Trophoblast cell (in vitro differentiated cells and primary cell): ENCODE measurements around the gene ANKRD18B.
"Not testable (repeated sequence)": the region's sequence is repeated elsewhere in the genome, so short reads cannot be mapped to it uniquely, and the experiment has no call there.

Experiments used
- DNase-seq, 2 donors: peaks; one replicate each; pipeline ENCODE4 v3.0.0-alpha.2; 2016
- H2AFZ ChIP-seq: 2 replicates; pipeline ENCODE4 v1.6.1; 2013; ENCODE audit warnings: low read length, moderate library complexity, mild to moderate bottlenecking; ENCODE audit not compliant: insufficient read depth, poor library complexity
- H2AK5ac ChIP-seq: 2 replicates; pipeline ENCODE4 v1.6.1; 2013; ENCODE audit warnings: mild to moderate bottlenecking, low read length
- H2BK120ac ChIP-seq: 2 replicates; pipeline ENCODE4 v1.6.1; 2013; ENCODE audit warnings: low read length, mild to moderate bottlenecking, moderate library complexity; ENCODE audit not compliant: insufficient read depth, poor library complexity
- H2BK12ac ChIP-seq: 2 replicates; pipeline ENCODE4 v1.6.1; 2013; ENCODE audit warnings: mild to moderate bottlenecking, low read length, moderate library complexity
- H2BK5ac ChIP-seq: 2 replicates; pipeline ENCODE4 v1.6.1; 2013; ENCODE audit warnings: low read length, low read depth, moderate library complexity, mild to moderate bottlenecking; ENCODE audit not compliant: poor library complexity
- H3K14ac ChIP-seq: 2 replicates; pipeline ENCODE4 v1.6.1; 2013; ENCODE audit warnings: mild to moderate bottlenecking, low read length
- H3K18ac ChIP-seq: 2 replicates; pipeline ENCODE4 v1.6.1; 2013; ENCODE audit warnings: mild to moderate bottlenecking, low read length
- H3K23ac ChIP-seq: 2 replicates; pipeline ENCODE4 v1.6.1; 2013; ENCODE audit warnings: low read length
- H3K27ac ChIP-seq: 2 replicates; pipeline ENCODE4 v1.5.1; 2013; ENCODE audit warnings: low read depth, mild to moderate bottlenecking, inconsistent platforms, low read length, moderate library complexity
- H3K27me3 ChIP-seq: 2 replicates; pipeline ENCODE4 v1.6.1; 2013; ENCODE audit warnings: inconsistent platforms, mild to moderate bottlenecking, low read length, moderate library complexity; ENCODE audit not compliant: insufficient read depth
- H3K36me3 ChIP-seq, 2 experiments: 1 replicate in 1 of 2; 2 replicates in 1 of 2; pipeline ENCODE4 v1.6.1; 2013; ENCODE audit warnings: low read length in 2 of 2, mild to moderate bottlenecking in 2 of 2, moderate library complexity in 1 of 2; ENCODE audit not compliant: insufficient read depth in 2 of 2, control insufficient read depth in 1 of 2
- H3K4ac ChIP-seq: 2 replicates; pipeline ENCODE4 v1.6.1; 2013; ENCODE audit warnings: low read depth, mild to moderate bottlenecking, low read length, moderate library complexity
- H3K4me1 ChIP-seq, 2 experiments: 1 replicate in 1 of 2; 2 replicates in 1 of 2; pipeline ENCODE4 v1.6.1; 2013; ENCODE audit warnings: low read length in 2 of 2, mild to moderate bottlenecking in 2 of 2, moderate library complexity in 1 of 2; ENCODE audit not compliant: insufficient read depth in 2 of 2, control insufficient read depth in 1 of 2
- H3K4me2 ChIP-seq: 2 replicates; pipeline ENCODE4 v1.6.1; 2013; ENCODE audit warnings: inconsistent platforms, mild to moderate bottlenecking, low read length, moderate library complexity
- H3K4me3 ChIP-seq: 2 replicates; pipeline ENCODE4 v1.5.1; 2013; ENCODE audit warnings: mild to moderate bottlenecking, low read depth, low read length, inconsistent platforms
- H3K79me1 ChIP-seq: one replicate; pipeline ENCODE4 v1.6.1; 2013; ENCODE audit warnings: low read length
- H3K79me2 ChIP-seq: 2 replicates; pipeline ENCODE4 v1.6.1; 2013; ENCODE audit warnings: low read length, mild to moderate bottlenecking; ENCODE audit not compliant: control insufficient read depth, insufficient read depth, poor library complexity
- H3K9ac ChIP-seq: 2 replicates; pipeline ENCODE4 v1.6.1; 2013; ENCODE audit warnings: mild to moderate bottlenecking, low read length
- H3K9me3 ChIP-seq: 2 replicates; pipeline ENCODE4 v1.6.1; 2013; ENCODE audit warnings: low read depth, mild to moderate bottlenecking, control low read depth, inconsistent platforms, low read length; ENCODE audit not compliant: insufficient read depth
- H4K12ac ChIP-seq: 2 replicates; pipeline ENCODE4 v1.6.1; 2013; ENCODE audit warnings: low read depth, mild to moderate bottlenecking, low read length, moderate library complexity
- H4K8ac ChIP-seq: 2 replicates; pipeline ENCODE4 v1.6.1; 2013; ENCODE audit warnings: low read depth, mild to moderate bottlenecking, low read length, moderate library complexity
- H4K91ac ChIP-seq: one replicate; pipeline ENCODE4 v1.6.1; 2013; ENCODE audit warnings: low read depth, mild to moderate bottlenecking, low read length, moderate library complexity
- WGBS: extraction: QIAGEN DNeasy Blood & Tissue Kit; methylation state at CpG from one replicate; pipeline ENCODE4 v1.1.7; 2013; ENCODE audit warnings: missing lambda C conversion rate; ENCODE audit not compliant: insufficient read length, insufficient coverage; ENCODE audit errors: extremely low coverage; 5-methylcytosine and 5-hydroxymethylcytosine counted together

The ANKRD18B gene

GRCh38 chr9:33590857-33591256 lies 66.8 kb downstream of the ANKRD18B start:
- H2AK5ac ChIP-seq, H3K18ac ChIP-seq, H3K4me2 ChIP-seq, H4K12ac ChIP-seq, H3K36me3 ChIP-seq, H3K4ac ChIP-seq, H2AFZ ChIP-seq, H3K79me2 ChIP-seq, H4K91ac ChIP-seq, H4K8ac ChIP-seq, H2BK5ac ChIP-seq, H3K4me3 ChIP-seq, H3K14ac ChIP-seq, H2BK120ac ChIP-seq, H3K27me3 ChIP-seq, H3K9me3 ChIP-seq, H3K23ac ChIP-seq, H3K4me1 ChIP-seq, H3K9ac ChIP-seq, H3K27ac ChIP-seq, H2BK12ac ChIP-seq, H3K79me1 ChIP-seq, DNase-seq: not testable (repeated sequence)
- WGBS, result no CpG with 5 or more reads among the region's 2 CpGs

DNA sequence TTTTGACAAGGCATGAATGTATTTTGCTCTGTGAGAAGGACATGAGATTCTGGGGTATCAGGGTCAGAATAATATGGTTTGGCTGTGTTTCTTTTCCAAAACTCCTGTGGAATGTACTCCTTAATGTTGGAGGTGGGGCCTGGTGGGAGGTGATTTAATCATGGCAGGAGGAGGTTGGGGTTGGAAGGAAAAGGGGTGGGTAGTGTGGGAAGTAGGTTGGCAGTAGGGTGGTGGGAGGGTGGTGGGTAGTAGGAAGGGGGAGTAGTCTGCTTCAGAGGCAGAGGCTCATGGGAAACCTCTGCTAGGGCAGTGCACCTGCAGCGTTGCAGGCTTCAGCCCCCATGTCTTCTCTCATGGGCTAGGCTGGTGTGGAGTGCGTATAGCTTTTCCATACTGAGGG lies 72.9 kb downstream of the ANKRD18B start:
- not testable (repeated sequence) for H3K4ac ChIP-seq, H2AFZ ChIP-seq, H3K18ac ChIP-seq, H3K14ac ChIP-seq, H3K23ac ChIP-seq, H4K12ac ChIP-seq, DNase-seq, H2BK120ac ChIP-seq, H2AK5ac ChIP-seq, H3K27me3 ChIP-seq, H3K4me3 ChIP-seq, H4K8ac ChIP-seq, H3K79me1 ChIP-seq, H3K79me2 ChIP-seq, H3K4me2 ChIP-seq, H3K36me3 ChIP-seq, H2BK5ac ChIP-seq, H3K9ac ChIP-seq, H3K27ac ChIP-seq, H3K4me1 ChIP-seq, H3K9me3 ChIP-seq, H2BK12ac ChIP-seq, H4K91ac ChIP-seq
- no CpG with 5 or more reads among the region's 2 CpGs for WGBS

GRCh38 chr9:33597386-33597785 lies 73.3 kb downstream of the ANKRD18B start:
- not testable (repeated sequence) for H3K9me3 ChIP-seq, H3K27ac ChIP-seq, H3K4me1 ChIP-seq, H3K4ac ChIP-seq, H2BK5ac ChIP-seq, H2AFZ ChIP-seq, H4K12ac ChIP-seq, H3K79me1 ChIP-seq, H2AK5ac ChIP-seq, H2BK12ac ChIP-seq, DNase-seq, H3K36me3 ChIP-seq, H2BK120ac ChIP-seq, H4K8ac ChIP-seq, H3K9ac ChIP-seq, H3K18ac ChIP-seq, H3K79me2 ChIP-seq, H4K91ac ChIP-seq, H3K14ac ChIP-seq, H3K4me2 ChIP-seq, H3K23ac ChIP-seq, H3K4me3 ChIP-seq, H3K27me3 ChIP-seq
- WGBS, result no CpG with 5 or more reads among the region's 3 CpGs

- H4K91ac ChIP-seq, H2BK120ac ChIP-seq, H3K79me2 ChIP-seq, H3K14ac ChIP-seq, H3K4me2 ChIP-seq, H3K9me3 ChIP-seq, H3K36me3 ChIP-seq, H3K9ac ChIP-seq, H2BK5ac ChIP-seq, H2BK12ac ChIP-seq, H4K8ac ChIP-seq, H2AFZ ChIP-seq, H4K12ac ChIP-seq, H3K27ac ChIP-seq, H3K4ac ChIP-seq, H3K27me3 ChIP-seq, H2AK5ac ChIP-seq, H3K23ac ChIP-seq, H3K79me1 ChIP-seq, DNase-seq, H3K4me1 ChIP-seq, H3K4me3 ChIP-seq, H3K18ac ChIP-seq: not testable (repeated sequence)
- WGBS, result no CpG with 5 or more reads among the region's 8 CpGs
These were observed 74.8 kb downstream of the ANKRD18B start for GRCh38 chr9:33598796-33599379.
